Adrenal gland (tissue), 5 donors: ENCODE data around the gene DGKG.

Experiments
- CTCF ChIP-seq, 6 experiments: fragments of 450-650 bp in 4 of 6; fragments of 200-600 bp in 2 of 6; sonication (generic) in 1 of 6; IDR thresholded peaks; 1 replicate in 5 of 6; 2 replicates in 1 of 6; pipeline versions ENCODE4 v1.5.1 to v1.8.0; 2016 to 2021; ENCODE audit warnings: antibody characterized with exemption in 6 of 6, mild to moderate bottlenecking in 2 of 6, moderate library complexity in 1 of 6
- POLR2A ChIP-seq, 2 donors: fragments of 450-650 bp; IDR thresholded peaks; one replicate each; pipeline ENCODE4 v1.6.1; 2017; ENCODE audit warnings: antibody characterized with exemption in 2 of 2, mild to moderate bottlenecking in 2 of 2, moderate library complexity in 1 of 2
- donor health status: DM: no; HTN: no; CAD: no.

GRCh38 chr3:186411089-186411488 lies 49.1 kb upstream of the DGKG start:
- TF ChIP-seq POLR2A (IDR thresholded peaks at IDR 0.05) (no peak), CTCF (IDR thresholded peaks at IDR 0.05) (no peak)
